ENCODE measurements around the gene ARL5A. TPM values are rescaled to one million over a fixed set of nuclear protein-coding genes. Genes with fewer than 3 reads are reported as not detected.

The ARL5A gene
- total RNA-seq, 4 donors from 2014 or later, result 60.1 to 82.2 (median 64.3) TPM

- Histone ChIP-seq H3K27me3 (no peaks in the 10 kb centered on the region), H3K4me3 (no peak overlapping the region), H3K27ac (replicated peaks in 1 of 4) (no peak overlapping the region), H3K9me3 (no peaks in the 10 kb centered on the region), H3K4me1 (peaks cover 0 to 18% (median 0%) of the 10 kb centered on the region in 4 donors), H3K36me3 (no peaks in the 10 kb centered on the region)
- intact Hi-C loops (cut with DNase I), result no loop called here
- WGBS, result 75% methylated on average over 5 of the region's 5 CpGs
- TF ChIP-seq EP300 (IDR thresholded peaks at IDR 0.05), result no peak
- no peak for TF ChIP-seq CTCF (IDR thresholded peaks at IDR 0.05)
- no peak for TF ChIP-seq POLR2AphosphoS5 (IDR thresholded peaks at IDR 0.05)
- TF ChIP-seq POLR2A (IDR thresholded peaks at IDR 0.05; ENCODE audit: low read depth), result no peak
- no peak for DNase-seq (ENCODE audit: extremely low spot score)
Measured at GRCh38 chr2:151840216-151841046, 12.2 kb upstream of the ARL5A start.

- WGBS, result 75% methylated on average over 3 of the region's 3 CpGs
- TF ChIP-seq CTCF (IDR thresholded peaks at IDR 0.05) (no peak), POLR2A (IDR thresholded peaks at IDR 0.05; ENCODE audit: low read depth) (no peak), POLR2AphosphoS5 (IDR thresholded peaks at IDR 0.05) (no peak), EP300 (IDR thresholded peaks at IDR 0.05) (no peak)
- intact Hi-C loops (cut with DNase I), result no loop called here
Measured at GRCh38 chr2:151837926-151838325, 9.7 kb upstream of the ARL5A start.

GRCh38 chr2:151833984-151834383 lies 5.8 kb upstream of the ARL5A start:
- WGBS, result 93% methylated on average over 3 of the region's 3 CpGs
- H3K4me3 ChIP-seq, result no peak overlapping the region
- no peaks in the 10 kb centered on the region for H3K27me3 ChIP-seq
- DNase-seq (ENCODE audit: extremely low spot score), result no peak
- TF ChIP-seq EP300 (IDR thresholded peaks at IDR 0.05), result no peak
- no peak for TF ChIP-seq POLR2AphosphoS5 (IDR thresholded peaks at IDR 0.05)
- TF ChIP-seq POLR2A (IDR thresholded peaks at IDR 0.05; ENCODE audit: low read depth), result no peak
- TF ChIP-seq CTCF (IDR thresholded peaks at IDR 0.05), result no peak
- H3K4me1 ChIP-seq, result peaks cover under 1 to 3% (median 1%) of the 10 kb centered on the region in 4 donors
- no peak overlapping the region for H3K27ac ChIP-seq (replicated peaks in 1 of 4)
- intact Hi-C loops (cut with DNase I), result no loop called here
- no peaks in the 10 kb centered on the region for H3K36me3 ChIP-seq
- H3K9me3 ChIP-seq, result no peaks in the 10 kb centered on the region

More at GRCh38 chr2:151837926-151838325, 9.7 kb upstream of the ARL5A start:
- no peak overlapping the region for H3K27ac ChIP-seq (replicated peaks in 1 of 4)
- H3K9me3 ChIP-seq, result no peaks in the 10 kb centered on the region
- H3K36me3 ChIP-seq, result no peaks in the 10 kb centered on the region
- no peaks in the 10 kb centered on the region for H3K4me1 ChIP-seq
- H3K27me3 ChIP-seq, result no peaks in the 10 kb centered on the region
- no peak overlapping the region for H3K4me3 ChIP-seq
- DNase-seq (ENCODE audit: extremely low spot score), result no peak

- intact Hi-C loops (cut with DNase I), result no loop called here
- no peak overlapping the region for H3K4me3 ChIP-seq
- peaks cover 7 to 21% (median 19%) of the 10 kb centered on the region in 4 donors for H3K4me1 ChIP-seq
- TF ChIP-seq CTCF (IDR thresholded peaks at IDR 0.05) (no peak), POLR2AphosphoS5 (IDR thresholded peaks at IDR 0.05) (no peak), POLR2A (IDR thresholded peaks at IDR 0.05; ENCODE audit: low read depth) (no peak), EP300 (IDR thresholded peaks at IDR 0.05) (no peak)
- no peak overlapping the region for H3K27ac ChIP-seq (replicated peaks in 1 of 4)
- H3K9me3 ChIP-seq, result no peaks in the 10 kb centered on the region
- 97% methylated on average over 2 of the region's 2 CpGs for WGBS
- H3K27me3 ChIP-seq, result no peaks in the 10 kb centered on the region
- DNase-seq (ENCODE audit: extremely low spot score), result no peak
- H3K36me3 ChIP-seq, result no peaks in the 10 kb centered on the region
Measured at GRCh38 chr2:151830961-151831360, 2.7 kb upstream of the ARL5A start.

Data from esophagus muscularis mucosa (tissue), 4 donors.